GDM1 (cell line): ENCODE measurements around the gene UQCC5.

Experiments used
- DNase-seq: peaks from one replicate; lab custom pipeline; 2025; lab: John Stamatoyannopoulos, UW

Gene UQCC5

GRCh38 chr3:52534281-52535183 lies 1.9 kb upstream of the UQCC5 start:
- DNase-seq = no peak

DNA sequence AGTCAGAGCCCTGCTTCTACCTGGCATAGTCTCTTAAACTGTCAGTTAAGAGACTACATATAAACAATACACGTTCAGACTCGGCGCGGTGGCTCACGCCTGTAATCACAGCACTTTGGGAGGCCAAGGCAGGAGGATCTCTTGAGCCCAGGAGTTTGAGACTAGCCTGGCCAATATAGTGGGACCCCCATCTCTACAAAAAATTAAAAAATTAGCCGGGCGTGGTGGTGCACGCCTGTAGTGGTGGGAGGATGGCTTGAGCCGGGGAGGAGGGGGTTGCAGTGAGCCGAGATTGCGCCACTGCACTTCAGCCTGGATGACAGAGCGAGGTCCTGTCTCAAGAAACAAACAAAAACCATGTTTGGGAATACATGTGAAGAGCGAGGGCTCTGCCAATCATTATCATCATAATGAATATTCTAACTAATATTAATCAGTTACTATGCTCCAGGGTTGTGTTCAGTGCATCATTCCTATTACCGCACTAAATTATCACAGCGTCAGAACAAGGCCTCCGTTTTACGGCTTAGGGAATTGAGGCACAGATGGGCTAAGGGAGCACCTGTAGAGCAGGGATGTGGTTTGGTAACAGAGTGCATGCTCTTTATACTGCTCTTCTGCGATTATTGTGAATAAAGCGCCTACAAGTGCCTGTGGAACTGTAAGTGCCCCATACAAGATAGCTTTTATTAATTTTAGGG lies 844 bp upstream of the UQCC5 start:
- DNase-seq = no peak

GRCh38 chr3:52536112-52536368 lies 365 bp upstream of the UQCC5 start:
- DNase-seq = no peak

DNA sequence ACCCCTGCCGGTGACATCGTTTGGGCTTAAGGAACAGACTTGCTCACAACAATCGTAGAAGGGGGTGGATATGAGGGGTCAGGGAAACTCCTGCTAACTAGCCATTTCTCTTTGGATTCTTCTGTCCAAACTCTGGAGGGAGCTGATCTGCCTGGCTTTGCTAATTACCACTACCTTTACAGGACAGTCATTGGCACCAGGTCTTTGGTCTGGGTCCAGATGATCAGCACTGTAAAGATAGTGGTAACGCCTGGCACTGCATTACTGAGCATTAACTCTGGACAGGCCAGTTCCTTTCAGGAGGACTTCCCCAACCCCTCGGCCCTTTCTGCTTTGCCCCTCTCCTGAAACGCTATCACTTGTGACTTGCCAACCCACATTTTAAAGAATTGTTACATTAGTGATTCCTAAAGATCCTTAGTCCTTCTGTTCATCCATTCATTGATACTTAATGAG lies 788 bp downstream of the UQCC5 start:
- DNase-seq = no peak

DNA sequence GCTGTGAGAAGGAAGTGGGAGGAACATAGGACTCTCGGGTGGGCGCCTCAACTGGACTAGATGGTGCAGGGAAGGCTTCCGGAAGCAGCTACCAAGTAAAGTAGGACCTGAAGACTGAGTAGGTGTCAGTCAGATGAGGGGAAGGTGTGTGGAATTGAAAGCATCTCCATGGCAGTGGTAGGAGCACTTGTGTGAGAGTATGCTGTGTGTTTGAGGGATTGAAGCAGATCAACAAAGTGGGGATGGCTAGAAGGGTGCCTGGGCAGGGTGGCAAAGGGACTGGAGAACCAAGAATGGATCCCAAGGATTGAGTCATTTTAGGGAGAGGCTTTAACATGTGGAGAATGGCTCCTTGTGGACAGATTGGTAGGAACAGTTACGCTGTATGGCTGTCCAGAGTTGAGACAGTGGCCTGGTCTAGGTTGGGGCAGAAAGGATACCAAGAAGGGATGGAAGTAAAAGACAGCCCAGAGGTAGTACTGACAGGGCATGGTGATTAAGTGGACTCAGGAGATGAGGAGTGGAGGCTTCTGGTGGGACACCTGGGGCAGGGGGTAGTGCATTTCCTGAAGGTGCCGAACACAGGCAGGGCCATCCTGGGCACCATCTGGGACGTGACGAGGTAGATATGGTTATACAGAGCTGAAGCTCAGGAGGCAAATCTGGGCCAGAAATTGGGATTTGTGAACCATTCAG lies 1.5 kb downstream of the UQCC5 start:
- no peak for DNase-seq

DNA sequence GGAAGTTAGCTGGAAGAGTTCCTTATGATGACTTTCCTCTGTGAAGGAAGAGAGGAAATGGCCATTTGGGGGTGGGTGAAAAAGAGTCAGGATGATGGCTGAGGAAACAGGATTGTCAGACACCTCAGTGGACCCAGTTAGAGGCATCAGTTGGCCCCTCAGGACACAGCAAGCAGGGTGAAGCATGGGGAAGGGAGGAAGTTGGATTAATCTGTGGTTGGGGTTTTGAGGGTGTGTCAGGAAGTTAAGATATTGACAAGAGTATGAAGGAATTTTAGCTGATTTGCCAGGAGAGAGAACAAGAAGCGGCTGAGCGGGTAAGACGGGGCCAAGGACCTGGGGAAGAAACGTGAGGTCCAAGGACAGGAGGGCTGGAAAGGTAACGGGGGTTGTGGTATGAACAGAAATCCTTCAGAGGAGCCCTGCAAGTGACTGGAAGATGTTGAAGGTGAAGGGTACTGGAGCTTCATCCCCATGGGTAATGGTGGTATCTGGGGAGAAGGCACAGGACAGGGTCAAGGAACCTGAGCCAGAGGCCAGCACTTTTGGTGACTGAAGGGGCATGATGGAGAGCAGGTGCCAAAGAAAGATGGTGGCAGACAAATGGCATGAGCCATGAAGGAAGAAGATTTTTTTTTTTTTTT lies 2.7 kb downstream of the UQCC5 start:
- no peak for DNase-seq

DNA sequence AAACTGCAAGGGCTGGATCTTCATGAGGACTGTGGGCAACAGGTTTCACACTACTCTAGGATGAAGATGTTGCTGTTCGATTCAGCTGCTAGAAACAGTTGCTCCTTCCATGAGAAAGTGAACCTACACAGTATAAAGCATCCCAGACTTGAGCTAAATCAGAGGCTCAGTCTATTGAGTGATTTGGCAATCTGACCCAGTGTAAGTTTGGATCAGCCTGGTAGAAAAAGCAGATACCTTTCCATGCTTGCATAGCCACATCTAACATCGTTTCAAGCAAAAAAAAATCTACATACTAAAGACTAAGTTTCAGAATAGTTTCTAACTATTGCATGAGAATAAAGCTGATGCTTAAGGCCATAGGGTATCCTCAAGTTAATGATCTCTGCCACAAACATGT lies 4.6 kb downstream of the UQCC5 start:
- DNase-seq = no peak

DNA sequence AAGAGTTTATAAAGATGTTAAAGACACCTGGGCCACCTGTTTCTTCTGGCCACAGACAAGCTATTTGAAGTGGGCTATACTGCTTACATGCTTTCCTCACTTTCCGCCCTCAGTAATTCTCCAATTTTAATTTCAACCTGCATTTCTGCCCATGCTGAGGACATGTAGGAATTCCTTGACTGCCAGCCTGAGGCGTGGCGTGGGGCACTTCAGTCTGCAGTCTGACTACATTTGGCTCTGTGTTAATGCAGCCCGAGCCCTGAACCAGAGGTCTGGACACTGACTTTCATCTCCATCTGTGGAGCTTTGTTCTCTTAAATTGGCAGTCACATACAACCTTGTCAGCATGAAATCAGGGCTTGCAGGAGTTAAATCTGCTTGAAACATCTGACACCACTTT lies 8.5 kb downstream of the UQCC5 start:
- DNase-seq = no peak

DNA sequence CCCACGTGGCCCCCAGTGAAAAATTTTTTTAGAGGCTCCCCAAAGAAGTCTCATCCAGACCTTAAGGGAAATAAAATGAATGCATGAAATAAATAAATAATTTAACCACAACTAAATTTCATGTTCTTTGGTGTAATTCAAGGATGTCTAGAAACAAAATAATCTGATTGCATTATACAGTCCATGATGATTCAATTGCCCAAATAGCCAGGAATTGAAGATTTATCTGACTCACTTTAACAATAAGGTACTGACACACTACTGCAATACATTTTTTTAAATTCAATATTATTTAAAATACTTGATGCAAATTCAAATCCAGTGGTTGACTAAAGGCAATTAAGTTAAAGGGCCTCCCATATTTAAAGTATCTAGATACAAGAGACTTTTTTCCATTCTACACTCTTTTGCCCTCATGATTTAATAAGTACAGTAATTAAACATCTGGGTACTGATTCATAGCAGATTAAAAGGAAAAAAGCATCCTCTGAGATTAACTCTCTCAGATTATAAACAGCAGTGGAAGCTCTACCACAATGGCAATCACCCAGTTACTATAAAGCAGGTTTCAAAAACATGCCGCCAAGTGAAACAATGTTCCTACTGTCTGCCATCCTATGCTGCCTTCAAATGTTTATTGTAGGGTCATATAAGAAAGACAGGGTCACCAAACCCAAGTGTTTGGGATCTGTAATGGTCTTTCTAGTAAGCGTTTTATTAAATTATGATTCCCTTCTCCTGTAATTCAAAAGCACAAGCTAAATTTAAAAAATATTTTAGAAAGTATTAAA lies 9.9 kb downstream of the UQCC5 start:
- DNase-seq = no peak

- DNase-seq = no peak
Observed at GRCh38 chr3:52547143-52547542, 10.7 kb downstream of the UQCC5 start.

DNA sequence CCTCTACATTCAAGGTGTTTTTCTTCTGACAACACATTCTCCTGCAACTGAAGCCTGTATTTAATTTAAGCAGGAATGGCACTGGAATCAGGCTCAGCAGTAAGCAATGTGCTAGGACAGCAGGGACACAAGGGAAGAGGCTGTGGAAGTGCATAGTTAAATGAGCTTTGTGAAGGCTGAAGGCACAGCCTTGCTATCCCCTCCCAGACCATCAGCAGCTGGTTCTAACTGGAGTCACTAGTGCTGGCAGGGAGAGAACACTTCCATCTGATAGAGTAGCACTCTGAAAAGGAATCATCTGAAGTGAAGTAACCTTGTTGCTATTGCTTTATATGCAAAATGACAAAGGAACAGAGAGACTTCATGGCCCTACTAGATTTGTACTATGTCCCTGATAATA lies 14.7 kb downstream of the UQCC5 start:
- no peak for DNase-seq

- DNase-seq = no peak
Observed at GRCh38 chr3:52552089-52552488, 15.7 kb downstream of the UQCC5 start.

DNA sequence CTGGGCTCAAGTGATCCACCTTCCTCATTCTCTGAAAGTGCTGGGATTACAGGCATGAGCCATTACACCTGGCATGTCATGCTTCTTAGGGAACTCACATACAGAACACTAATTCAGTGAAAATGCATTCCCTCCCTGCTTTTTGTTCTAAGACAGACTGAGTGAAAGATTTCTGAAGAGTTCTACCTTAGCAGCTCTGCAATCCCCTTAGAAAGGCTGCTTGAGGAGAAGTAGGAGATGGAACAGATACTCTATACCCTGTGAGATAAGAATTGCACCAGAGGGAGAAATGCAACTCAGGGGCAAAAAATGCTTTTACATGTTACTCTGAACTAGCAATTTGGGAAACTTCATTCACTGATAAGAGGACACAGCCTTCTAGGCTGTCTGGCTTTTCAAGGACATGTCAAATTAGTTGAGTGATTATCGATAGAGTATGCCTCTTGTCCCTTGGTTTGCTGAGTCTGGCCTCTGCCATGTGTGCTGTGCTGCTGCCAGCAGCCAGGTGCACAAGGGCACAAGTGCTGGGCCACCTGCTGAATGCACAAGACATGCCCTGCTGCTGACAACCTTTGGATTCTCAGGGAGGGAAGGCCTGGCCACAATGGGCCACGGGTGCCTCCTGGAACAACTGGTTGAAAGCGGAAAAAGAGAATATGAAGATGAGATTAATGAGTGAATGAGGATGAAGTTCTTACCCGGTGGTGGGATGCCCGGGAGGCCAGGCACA lies 17.8 kb downstream of the UQCC5 start:
- DNase-seq = no peak

DNA sequence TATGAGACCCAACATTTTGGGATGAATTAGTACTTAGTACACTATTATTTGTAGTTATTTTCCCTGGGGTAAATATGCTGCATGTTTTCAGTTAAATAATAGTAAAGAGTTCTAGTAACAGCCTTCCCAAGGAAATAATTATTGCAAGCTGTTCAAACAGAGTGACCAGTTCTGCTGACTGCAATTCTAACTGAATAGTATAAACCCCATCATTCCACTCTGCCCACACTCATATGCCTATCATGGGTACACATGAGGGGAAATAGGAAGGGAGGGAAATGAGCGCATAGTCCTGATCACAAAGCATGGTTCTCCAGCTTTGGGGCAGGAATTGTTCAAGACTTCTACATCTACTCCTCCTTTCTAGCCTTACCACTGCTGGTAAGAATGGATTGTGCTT lies 18.7 kb downstream of the UQCC5 start:
- no peak for DNase-seq

DNA sequence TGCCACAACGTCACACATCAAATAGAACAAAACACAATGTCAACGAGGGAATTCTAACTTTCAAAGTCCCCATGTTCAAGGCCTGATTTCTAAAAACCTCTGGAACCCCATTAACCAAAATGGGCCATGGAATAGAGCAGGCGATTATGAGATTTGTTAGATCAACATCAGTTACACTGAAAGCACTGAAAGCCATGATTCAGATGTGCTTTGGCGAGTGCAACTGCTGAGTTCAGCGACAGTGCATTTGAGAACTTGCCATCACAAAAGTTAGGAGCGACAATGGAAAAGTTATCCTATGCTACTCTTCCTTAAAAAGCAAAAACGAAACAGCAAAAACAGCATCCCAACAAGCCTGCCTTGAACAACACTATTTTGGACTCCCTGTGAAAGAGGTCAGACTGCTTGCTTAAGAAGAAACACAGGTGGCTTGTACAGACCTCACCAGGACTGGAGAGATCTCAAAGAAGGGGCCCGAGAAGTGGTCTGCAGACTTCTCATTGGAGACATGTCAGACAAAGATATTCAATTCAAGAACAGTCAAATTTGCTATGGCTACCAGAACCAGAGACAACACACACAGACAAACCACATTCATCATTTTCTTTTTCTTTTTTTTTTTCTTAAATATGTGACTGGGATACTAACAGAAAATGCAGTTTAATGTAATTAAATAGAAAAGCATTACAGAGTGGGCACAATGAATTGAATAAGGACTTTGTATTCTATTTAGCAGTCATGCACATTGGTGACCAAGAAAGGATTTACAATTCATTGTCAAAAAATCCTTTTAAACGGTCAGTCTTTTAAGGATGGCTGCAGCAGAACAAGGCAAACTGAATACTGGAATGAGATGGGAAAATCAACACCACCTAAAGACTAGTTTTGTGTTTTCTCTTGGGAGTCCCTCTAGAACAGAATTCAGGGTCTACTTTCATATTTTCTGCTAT lies 20.9 kb downstream of the UQCC5 start:
- DNase-seq = no peak

- no peak for DNase-seq
Observed at GRCh38 chr3:52558436-52558835, 22.0 kb downstream of the UQCC5 start.

GRCh38 chr3:52561028-52561747 lies 24.8 kb downstream of the UQCC5 start:
- DNase-seq = no peak

DNA sequence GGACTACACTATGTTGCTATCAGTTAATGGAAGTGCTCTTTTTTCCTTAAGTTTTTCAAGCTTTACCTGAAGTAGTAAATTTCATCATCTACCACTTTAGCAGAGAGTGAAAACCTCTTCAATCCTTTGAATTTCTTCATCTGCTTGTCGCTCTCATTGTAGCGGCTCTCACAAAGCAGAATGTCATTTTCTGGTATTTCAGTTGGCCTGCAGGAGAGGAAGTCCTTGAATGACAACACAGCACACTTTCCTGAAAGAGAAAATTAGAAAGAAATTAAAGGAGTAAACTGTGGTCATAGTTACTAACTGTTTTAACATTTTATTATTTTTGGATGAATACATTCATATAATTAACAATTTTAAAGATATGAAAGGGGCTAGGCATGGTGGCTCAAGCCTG lies 27.6 kb downstream of the UQCC5 start:
- no peak for DNase-seq

- DNase-seq = no peak
Observed at GRCh38 chr3:52568069-52568468, 31.7 kb downstream of the UQCC5 start.
